ENCODE data around the gene KRT76. TPM values are rescaled to one million over a fixed set of nuclear protein-coding genes. Genes with fewer than 3 reads are reported as not detected.

KRT76 gene
- total RNA-seq, 1 donor: not detected

DNA sequence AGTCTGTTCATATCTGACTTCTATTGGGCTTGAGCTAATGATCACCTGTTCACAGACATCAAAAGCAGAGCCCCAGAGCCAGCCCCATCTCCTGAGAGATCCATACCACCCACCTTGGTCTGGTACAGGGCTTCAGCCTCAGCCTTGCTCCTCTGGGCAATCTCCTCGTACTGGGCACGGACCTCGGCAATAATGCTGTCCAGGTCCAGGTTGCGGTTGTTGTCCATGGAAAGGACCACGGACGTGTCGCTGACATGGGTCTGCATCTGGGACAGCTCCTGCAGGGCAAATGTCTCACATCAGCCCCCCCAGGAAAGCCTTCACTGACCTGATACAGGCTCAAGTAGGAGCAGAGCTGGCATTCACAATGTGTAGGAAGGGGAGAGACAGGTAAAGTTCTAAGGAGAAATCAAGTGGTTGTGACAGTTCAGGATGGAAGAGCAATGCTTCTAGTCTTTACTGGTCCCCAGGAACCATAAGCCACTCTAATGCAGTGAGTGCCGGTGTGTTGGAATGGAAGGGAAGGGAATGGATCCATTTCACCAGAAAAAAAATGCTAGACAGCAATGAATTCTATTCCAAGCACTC lies 31.5 kb upstream of the KRT76 start:
- H3K4me1 ChIP-seq (ENCODE audit: insufficient read depth, low read length): no peaks in the 10 kb centered on the region
- H3K79me2 ChIP-seq (ENCODE audit: insufficient read depth, low read length): no peaks in the 10 kb centered on the region
- no peak for TF ChIP-seq CTCF (IDR thresholded peaks at IDR 0.05; ENCODE audit: extremely low read depth, low read depth, low read length)
- no peak overlapping the region for H3K4me2 ChIP-seq (ENCODE audit: insufficient read depth, low read length)
- no peaks in the 10 kb centered on the region for H3K36me3 ChIP-seq (ENCODE audit: insufficient read depth, low read length)
- no peak overlapping the region for H2AFZ ChIP-seq (ENCODE audit: low read length)
- no peak overlapping the region for H3K4me3 ChIP-seq (ENCODE audit: insufficient read depth, low read length)
- H3K9me3 ChIP-seq (ENCODE audit: low read depth, low read length): no peaks in the 10 kb centered on the region
- peaks cover 16% of the 10 kb centered on the region for H3K27me3 ChIP-seq (ENCODE audit: insufficient read depth, low read length)
- no peak for DNase-seq (ENCODE audit: insufficient read length, low spot score, missing footprints)
- H3K27ac ChIP-seq (ENCODE audit: low read depth, low read length): no peak overlapping the region
- no peaks in the 10 kb centered on the region for H4K20me1 ChIP-seq (ENCODE audit: insufficient read depth, low read length)

GRCh38 chr12:52807544-52808470 lies 30.7 kb upstream of the KRT76 start:
- no peak overlapping the region for H2AFZ ChIP-seq (ENCODE audit: low read length)
- no peaks in the 10 kb centered on the region for H4K20me1 ChIP-seq (ENCODE audit: insufficient read depth, low read length)
- H3K27me3 ChIP-seq (ENCODE audit: insufficient read depth, low read length): peaks cover 12% of the 10 kb centered on the region
- H3K4me3 ChIP-seq (ENCODE audit: insufficient read depth, low read length): no peak overlapping the region
- no peaks in the 10 kb centered on the region for H3K36me3 ChIP-seq (ENCODE audit: insufficient read depth, low read length)
- H3K4me1 ChIP-seq (ENCODE audit: insufficient read depth, low read length): no peaks in the 10 kb centered on the region
- TF ChIP-seq CTCF (IDR thresholded peaks at IDR 0.05; ENCODE audit: extremely low read depth, low read depth, low read length): no peak
- no peak overlapping the region for H3K4me2 ChIP-seq (ENCODE audit: insufficient read depth, low read length)
- DNase-seq (ENCODE audit: insufficient read length, low spot score, missing footprints): no peak
- H3K27ac ChIP-seq (ENCODE audit: low read depth, low read length): no peak overlapping the region
- no peaks in the 10 kb centered on the region for H3K9me3 ChIP-seq (ENCODE audit: low read depth, low read length)
- H3K79me2 ChIP-seq (ENCODE audit: insufficient read depth, low read length): no peaks in the 10 kb centered on the region

GRCh38 chr12:52806821-52807543 lies 29.8 kb upstream of the KRT76 start:
- H2AFZ ChIP-seq (ENCODE audit: low read length): no peak overlapping the region
- H4K20me1 ChIP-seq (ENCODE audit: insufficient read depth, low read length): no peaks in the 10 kb centered on the region
- H3K36me3 ChIP-seq (ENCODE audit: insufficient read depth, low read length): no peaks in the 10 kb centered on the region
- no peaks in the 10 kb centered on the region for H3K4me1 ChIP-seq (ENCODE audit: insufficient read depth, low read length)
- peaks cover 10% of the 10 kb centered on the region for H3K27me3 ChIP-seq (ENCODE audit: insufficient read depth, low read length)
- no peak overlapping the region for H3K27ac ChIP-seq (ENCODE audit: low read depth, low read length)
- H3K4me3 ChIP-seq (ENCODE audit: insufficient read depth, low read length): no peak overlapping the region
- no peak overlapping the region for H3K4me2 ChIP-seq (ENCODE audit: insufficient read depth, low read length)
- DNase-seq (ENCODE audit: insufficient read length, low spot score, missing footprints): no peak
- H3K79me2 ChIP-seq (ENCODE audit: insufficient read depth, low read length): no peaks in the 10 kb centered on the region
- no peak for TF ChIP-seq CTCF (IDR thresholded peaks at IDR 0.05; ENCODE audit: extremely low read depth, low read depth, low read length)
- H3K9me3 ChIP-seq (ENCODE audit: low read depth, low read length): no peaks in the 10 kb centered on the region

Data from osteoblast (primary cell).